Measurements from ENCODE around the gene PEAR1.

DNA sequence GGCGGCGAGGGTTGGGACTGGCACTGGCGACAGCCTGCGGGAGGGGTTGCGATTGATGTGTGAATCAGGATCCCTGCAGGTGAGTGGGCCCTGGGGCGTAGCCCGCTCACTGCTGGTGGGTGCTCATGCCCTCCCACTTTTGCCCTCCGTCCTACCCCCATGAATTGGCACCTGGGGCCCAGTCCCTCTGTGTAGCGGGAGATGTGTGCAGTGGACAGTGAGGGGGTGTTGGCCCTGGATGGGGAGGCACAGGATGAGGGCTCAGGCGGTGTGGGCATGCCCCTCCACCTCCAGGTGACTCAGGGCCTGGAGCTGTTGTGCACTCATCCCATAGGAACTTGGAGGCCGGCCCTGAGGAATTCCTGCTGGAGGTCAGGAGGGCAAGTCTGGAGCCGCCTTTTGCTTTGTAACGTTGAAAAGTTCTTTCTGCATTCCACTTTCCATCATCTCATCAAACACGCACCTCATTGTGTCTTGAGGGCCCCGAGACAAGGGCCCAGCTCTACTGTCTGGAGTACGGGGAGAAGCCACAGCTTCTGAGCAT, 3.0 kb downstream of the PEAR1 start:
- TF ChIP-seq EZH2 (IDR thresholded peaks at IDR 0.05; ENCODE audit: borderline replicate concordance, low read depth, low read length, severe bottlenecking) = no peak
- TF ChIP-seq, protein P1, sequence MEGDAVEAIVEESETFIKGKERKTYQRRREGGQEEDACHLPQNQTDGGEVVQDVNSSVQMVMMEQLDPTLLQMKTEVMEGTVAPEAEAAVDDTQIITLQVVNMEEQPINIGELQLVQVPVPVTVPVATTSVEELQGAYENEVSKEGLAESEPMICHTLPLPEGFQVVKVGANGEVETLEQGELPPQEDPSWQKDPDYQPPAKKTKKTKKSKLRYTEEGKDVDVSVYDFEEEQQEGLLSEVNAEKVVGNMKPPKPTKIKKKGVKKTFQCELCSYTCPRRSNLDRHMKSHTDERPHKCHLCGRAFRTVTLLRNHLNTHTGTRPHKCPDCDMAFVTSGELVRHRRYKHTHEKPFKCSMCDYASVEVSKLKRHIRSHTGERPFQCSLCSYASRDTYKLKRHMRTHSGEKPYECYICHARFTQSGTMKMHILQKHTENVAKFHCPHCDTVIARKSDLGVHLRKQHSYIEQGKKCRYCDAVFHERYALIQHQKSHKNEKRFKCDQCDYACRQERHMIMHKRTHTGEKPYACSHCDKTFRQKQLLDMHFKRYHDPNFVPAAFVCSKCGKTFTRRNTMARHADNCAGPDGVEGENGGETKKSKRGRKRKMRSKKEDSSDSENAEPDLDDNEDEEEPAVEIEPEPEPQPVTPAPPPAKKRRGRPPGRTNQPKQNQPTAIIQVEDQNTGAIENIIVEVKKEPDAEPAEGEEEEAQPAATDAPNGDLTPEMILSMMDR (IDR thresholded peaks at IDR 0.05; ENCODE audit: borderline replicate concordance, extremely low read depth, low read length, poor library complexity, severe bottlenecking) = no peak
